ENCODE results near the gene KY.

DNA sequence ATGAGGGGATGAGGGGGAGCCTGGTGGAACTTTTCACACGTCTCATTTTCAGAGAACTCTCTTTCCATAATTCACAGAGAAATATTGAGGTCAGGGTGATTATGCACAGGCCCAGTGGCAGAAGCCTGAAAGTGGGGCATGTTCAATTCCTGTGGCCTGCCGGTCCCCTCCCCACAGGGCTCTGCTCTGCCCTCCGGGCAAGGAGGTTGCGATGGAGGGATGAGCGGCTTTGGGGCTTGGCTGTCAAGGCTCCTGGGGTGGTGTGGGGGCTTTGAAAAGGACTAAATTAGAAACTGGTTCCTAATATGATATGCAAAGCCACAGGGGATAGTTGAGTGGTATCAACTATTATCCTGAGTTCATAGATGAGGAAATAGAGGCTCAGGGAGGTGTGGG is 9.2 kb upstream of the KY start:
- TF ChIP-seq, protein P1, sequence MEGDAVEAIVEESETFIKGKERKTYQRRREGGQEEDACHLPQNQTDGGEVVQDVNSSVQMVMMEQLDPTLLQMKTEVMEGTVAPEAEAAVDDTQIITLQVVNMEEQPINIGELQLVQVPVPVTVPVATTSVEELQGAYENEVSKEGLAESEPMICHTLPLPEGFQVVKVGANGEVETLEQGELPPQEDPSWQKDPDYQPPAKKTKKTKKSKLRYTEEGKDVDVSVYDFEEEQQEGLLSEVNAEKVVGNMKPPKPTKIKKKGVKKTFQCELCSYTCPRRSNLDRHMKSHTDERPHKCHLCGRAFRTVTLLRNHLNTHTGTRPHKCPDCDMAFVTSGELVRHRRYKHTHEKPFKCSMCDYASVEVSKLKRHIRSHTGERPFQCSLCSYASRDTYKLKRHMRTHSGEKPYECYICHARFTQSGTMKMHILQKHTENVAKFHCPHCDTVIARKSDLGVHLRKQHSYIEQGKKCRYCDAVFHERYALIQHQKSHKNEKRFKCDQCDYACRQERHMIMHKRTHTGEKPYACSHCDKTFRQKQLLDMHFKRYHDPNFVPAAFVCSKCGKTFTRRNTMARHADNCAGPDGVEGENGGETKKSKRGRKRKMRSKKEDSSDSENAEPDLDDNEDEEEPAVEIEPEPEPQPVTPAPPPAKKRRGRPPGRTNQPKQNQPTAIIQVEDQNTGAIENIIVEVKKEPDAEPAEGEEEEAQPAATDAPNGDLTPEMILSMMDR (IDR thresholded peaks at IDR 0.05; ENCODE audit: low read depth, low read length, poor library complexity, severe bottlenecking): no peak
- TF ChIP-seq EZH2phosphoT487 (IDR thresholded peaks at IDR 0.05; ENCODE audit: borderline replicate concordance, low read length): no peak

Data from DOHH2 (cell line).